Left kidney (tissue), 2 donors: ENCODE results near the gene SLC4A3. TPM values are rescaled to one million over a fixed set of nuclear protein-coding genes. Genes with fewer than 3 reads are reported as not detected.

Source experiments
- DNase-seq: peaks from one replicate; pipeline ENCODE4 v3.0.0-alpha.2; 2013
- polyA plus RNA-seq: library from polyadenylated mRNA; unstranded; fragments of 120-200 nt; gene quantifications from one replicate; pipeline ENCODE4 v1.2.1, GENCODE V29; 2013; ENCODE audit not compliant: insufficient read length

Gene SLC4A3
- polyA plus RNA-seq, 1 donor: 7.9 TPM

DNA sequence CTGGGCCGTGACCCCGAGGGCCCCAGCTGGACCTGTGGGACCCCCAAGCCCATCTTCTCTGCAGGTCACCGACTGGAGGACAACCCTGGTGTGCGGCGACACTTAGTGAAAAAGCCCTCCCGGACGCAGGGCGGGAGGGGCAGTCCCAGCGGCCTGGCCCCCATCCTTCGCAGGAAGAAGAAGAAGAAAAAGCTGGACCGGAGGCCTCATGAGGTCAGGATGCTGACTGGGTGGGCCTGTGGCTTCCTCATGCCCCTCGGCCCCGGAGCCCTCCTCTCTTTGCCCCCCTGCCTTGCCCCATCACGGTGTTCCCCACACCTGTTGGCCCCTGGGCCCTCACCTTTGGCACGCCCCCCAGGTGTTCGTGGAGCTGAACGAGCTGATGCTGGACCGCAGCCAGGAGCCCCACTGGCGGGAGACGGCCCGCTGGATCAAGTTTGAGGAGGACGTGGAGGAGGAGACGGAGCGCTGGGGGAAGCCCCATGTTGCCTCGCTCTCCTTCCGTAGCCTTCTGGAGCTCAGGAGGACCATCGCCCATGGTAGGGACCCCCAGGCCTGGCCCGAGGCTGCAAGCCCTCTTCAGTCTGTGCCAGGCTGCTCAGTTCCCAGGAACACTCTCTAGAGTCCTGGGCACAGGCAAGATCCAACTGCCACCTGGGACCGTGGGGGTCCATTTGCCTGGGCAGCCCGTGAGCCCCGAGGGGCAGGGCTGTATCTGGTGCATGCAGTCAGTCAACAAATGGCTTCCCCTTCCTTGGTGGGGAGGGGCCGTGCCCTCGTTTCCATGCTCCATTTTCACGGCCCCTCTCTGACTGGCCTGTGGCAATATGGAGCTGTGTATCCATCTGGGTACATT lies 4.7 kb downstream of the SLC4A3 start:
- DNase-seq: no peak

DNA sequence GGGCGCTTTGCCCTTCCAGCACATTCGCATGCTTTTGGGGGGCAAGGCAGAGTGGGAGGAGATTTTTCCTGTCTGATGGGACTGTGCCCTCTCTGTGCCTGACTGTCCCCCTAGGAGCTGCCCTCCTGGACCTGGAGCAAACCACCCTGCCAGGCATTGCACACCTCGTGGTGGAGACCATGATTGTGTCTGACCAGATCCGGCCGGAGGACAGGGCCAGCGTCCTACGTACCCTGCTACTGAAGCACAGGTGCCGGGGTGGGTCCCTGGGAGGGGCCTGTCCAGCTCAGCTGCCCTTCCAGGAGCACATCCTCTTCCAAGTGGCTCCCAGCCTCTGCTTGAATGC lies 5.3 kb downstream of the SLC4A3 start:
- DNase-seq: no peak

DNA sequence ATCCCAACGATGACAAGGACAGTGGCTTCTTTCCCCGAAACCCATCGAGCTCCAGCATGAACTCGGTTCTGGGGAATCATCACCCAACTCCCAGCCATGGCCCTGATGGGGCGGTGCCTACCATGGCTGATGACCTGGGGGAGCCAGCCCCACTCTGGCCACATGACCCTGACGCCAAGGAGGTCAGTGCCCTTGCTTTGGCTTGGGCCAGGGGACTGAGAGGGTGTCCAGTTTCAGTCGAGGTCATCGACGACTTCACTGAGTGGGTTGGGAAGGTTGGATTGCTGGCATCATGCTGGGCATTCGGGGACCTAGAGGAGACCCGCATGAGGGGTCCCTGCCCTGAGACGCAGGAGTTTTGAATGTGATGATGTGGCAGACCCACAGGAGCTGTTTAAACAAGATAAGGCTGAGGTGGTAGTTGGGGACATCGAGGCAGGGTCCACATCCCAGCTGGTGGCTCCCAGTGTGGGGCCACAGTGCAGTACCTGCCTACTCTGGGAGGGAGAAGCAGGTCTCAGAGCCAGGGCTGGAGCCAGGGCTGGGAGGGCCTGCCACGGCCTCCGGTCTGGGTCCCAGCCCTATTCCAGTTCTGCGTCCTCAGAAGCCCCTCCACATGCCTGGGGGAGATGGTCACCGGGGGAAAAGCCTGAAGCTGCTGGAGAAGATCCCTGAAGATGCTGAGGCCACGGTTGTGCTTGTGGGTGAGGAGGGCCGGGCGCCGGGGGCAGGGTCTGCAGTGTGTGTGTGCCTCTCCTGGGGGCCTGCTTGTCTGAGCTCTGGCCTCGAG lies 6.0 kb downstream of the SLC4A3 start:
- no peak for DNase-seq

DNA sequence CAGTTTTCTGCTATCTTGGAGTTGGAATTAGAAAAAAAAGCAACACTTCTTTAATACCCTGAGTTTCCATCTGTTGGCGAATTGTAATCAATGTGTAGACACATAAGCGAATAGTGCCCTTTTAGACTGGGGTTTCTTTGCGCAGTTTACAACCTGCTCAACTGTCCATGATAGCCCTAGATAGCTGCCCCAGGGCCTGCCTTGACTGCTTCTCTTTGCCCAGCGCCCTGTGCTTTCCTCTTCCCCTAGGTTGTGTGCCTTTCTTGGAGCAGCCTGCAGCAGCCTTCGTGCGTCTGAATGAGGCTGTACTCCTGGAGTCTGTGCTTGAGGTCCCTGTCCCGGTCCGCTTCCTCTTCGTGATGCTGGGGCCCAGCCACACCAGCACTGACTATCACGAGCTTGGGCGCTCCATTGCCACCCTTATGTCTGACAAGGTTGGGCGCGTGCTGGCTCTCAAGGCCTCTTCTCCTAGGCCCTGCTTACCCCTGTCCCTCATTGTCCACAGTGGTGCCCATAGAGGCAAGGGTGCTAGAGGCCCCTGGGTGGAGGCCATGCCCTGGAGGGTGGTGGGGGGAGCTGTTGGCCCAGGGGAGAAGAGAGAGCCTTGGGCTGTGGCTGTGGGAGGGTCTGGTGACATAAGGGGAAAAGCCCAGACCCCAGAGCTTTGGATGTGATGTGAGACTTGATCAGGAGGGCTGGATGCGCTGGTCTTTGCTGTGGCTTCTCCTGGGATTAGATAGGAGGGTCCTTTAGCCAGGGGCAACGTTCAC lies 6.9 kb downstream of the SLC4A3 start:
- no peak for DNase-seq

DNA sequence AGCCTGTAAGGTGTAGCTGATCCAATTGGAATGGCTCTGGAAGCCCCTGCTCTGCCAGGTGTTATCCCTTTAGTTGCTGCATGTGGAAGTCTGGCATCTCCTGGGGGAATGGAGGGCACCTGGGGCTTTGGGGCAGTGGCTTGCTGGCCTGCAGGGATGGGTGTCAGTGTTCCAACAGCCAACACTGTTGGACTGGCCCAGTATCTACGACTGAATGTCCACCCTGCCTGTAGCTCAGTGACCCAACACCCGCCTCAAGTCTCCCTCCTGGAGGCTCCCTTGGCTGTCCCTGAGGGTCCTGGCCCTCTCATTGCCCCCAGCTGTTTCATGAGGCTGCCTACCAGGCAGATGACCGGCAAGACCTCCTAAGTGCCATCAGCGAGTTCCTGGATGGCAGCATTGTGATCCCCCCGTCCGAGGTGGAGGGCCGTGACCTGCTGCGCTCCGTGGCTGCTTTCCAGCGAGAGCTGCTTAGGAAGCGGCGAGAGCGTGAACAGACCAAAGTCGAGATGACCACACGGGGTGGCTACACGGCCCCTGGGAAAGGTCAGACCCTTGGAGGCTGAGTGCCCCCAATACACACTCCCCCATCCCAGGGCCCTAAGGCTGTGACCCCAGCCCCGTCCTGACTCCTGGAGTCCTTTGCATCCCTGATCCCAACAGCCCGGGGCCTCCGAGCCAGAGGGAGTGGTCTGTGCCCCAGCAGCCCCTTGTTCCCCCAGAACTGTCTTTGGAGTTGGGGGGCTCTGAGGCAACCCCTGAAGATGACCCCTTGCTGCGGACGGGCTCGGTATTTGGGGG lies 7.7 kb downstream of the SLC4A3 start:
- no peak for DNase-seq

DNA sequence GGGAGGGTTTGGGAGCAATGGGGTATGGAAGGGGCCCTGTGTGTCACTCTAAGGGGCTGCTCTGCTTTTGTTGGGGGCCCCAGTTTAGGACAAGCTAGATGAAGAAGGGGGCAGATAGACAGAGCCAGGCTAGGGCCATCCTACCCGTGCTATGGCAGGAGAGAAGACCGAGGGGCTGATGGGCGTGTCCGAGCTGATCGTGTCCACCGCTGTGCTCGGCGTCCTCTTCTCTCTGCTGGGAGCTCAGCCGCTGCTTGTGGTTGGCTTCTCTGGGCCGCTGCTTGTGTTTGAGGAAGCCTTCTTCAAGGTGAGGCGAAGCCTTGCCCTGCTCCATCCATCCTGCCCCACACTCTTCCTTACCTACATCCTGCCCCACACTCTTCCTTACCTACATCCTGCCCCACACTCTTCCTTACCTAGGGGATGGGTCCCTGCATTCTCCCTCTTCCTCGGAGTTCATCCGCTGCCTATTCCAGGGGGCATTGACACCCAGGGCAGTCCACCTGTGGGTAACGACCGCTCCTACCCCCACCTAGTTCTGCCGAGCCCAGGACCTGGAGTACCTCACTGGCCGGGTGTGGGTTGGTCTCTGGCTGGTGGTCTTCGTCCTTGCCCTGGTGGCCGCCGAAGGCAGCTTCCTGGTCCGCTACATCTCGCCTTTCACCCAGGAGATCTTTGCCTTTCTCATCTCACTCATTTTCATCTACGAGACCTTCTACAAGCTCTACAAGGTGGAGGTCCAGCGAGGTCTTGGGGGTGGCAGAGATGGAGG lies 8.9 kb downstream of the SLC4A3 start:
- DNase-seq: no peak

DNA sequence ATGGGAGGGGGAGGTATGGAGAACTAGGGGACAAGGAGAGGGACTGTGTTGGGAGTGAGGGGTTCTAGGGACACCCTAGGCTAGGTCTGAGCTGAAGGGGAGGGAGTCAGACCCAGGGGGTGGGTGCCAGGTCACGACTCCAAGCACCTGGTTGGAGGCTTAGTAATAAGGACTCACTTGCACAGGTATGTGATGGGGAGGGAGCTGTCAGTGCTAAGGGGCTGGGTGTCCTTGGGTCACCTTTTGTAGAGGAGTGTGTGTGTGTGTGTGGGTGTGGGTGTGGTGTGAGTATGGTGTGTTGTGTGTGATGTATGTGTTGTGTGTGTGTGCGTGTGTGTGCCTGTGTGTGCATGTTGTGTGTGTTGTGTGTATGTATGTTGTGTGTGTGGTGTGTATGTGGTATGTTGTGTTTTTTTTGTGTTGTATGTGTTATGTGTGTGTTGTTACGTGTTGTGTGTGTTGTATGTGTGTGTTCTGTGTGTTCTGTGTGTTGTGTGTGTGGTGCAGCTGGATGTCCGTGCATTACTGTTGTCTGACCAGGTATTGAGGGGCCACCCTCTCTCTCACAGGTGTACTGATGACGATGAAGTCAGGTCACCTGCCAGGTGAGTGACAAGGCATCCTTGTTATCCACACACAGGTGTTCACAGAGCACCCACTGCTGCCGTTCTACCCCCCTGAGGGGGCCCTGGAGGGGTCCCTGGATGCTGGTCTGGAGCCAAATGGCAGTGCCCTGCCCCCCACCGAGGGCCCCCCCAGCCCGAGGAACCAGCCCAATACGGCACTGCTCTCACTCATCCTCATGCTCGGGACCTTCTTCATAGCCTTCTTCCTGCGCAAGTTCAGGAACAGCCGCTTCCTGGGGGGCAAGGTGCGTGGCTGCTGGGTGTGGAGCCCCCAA lies 9.8 kb downstream of the SLC4A3 start:
- no peak for DNase-seq

DNA sequence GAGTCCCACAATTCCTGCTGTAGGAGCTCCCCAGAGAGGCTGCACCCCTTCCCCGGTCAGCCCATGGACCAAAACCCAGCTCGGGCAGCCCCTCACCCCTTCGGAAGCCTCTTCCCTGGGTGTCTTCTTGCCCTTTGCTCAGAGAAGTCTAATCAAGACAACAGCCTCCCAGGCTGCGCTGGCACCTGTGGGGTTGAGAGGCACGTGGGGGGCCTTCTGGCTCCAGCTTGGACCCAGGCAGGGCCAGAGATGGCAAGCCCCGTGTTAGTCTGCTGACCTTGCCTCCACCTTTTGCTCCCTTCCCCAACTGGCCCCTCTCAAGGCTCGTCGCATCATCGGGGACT lies 10.4 kb downstream of the SLC4A3 start:
- no peak for DNase-seq

DNA sequence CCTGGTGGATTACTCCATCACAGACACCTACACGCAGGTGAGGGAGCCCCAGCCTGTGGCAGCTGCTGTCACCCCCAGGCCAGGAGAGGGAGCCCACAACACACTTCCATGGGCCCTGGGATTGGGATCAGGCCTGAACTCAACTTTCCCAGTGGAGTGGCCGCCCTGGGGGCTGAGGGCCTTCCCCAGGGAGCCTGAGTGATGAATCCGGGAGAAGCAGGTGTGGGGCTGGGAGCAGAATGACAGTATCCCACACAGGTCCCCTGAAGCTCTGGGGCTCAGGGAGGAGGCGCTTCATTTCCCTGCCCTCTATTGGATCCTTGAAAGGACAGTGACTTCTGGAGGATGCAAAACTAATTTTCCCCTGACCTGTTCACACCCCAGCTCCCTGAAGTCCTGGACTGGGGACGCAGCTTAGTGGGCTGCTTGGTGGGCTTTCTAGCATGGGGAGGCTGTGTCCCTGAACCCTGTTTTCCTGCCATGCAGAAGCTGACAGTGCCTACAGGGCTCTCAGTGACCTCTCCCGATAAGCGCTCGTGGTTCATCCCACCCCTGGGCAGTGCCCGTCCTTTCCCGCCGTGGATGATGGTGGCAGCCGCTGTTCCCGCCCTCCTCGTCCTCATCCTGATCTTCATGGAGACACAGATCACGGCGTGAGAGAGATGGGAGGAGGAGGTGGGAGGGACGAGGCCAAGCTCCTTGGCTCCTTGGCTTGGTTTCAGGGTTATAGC lies 11.0 kb downstream of the SLC4A3 start:
- no peak for DNase-seq

DNA sequence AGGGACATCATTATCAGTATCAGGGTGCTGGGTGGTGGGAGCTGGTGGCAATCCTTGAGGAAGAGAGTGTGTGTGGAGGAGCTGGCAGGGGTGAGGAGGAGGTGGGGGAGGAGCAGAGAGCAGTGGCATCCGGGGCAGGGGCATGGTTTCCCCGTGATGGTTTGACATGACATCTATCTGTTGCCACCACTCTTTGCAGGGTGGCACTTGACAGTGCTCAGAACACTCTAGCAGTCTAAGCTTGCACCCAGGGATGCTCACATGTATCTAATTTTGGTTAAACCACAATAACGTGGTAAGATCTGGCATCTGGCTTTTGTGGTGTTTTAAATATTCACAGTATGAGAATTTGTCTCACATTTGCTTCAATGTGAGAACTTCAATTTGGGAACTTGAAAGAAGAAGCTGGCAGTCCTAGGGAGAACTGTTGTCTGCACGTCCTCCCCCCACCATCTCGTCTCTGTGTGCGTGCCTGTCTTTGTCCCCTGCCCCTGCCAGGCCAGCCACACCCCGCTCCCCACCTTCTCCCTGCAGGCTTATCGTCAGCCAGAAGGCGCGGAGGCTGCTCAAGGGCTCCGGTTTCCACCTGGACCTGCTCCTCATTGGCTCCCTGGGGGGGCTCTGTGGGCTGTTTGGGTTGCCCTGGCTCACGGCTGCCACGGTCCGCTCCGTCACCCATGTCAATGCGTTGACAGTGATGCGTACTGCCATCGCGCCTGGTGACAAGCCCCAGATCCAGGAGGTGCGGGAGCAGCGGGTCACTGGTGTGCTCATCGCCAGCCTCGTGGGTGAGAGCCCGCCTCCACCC lies 11.7 kb downstream of the SLC4A3 start:
- DNase-seq: no peak

DNA sequence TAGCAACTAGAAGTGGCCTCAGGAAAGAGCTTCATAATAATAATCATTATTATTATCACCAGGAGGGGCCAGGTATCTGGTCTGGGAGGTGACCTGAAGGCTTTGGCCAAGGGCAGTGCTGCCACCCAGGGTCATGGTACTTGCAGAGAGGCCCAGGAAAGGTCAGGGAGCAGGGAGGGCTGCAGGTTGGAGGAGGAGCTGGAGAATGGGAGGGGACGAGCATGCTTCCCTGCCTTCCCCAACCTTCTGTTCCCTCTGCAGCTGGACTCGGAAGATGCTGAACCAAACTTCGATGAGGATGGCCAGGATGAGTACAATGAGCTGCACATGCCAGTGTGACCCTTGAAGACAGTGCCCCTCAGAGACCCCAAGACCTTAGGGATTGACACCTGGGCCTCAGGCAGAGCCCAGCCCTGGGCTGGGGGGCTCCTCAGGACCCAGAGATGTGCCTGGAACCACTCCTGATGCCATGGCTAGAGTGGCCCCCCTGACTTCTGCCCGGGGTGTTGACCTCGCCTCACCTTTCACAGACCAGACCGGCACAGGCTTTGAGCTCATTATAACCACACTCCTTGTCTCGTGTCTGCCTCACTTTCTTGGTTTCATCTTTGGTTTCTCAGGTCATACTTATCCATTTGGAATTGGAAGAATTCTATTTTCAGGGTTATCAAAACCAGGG lies 14.1 kb downstream of the SLC4A3 start:
- DNase-seq: no peak

DNA sequence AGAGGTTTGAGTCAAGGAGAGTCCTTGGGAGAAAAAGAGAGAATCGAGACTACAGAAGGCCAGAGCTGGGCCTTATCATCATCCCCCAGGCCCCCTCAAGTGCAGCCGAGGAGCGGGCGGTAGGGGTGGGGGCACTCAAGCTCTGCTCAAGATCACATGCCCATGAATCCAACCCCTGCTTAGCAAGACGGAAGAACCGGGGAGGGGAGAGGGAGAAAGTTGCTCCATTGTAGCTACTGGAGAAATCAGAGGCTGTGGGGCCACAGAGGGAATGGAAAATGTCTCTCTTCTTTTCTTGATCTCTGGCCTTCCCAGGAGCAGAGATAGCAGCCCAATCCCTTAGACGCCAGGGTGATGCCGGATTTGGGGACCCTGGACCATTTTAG lies 14.6 kb downstream of the SLC4A3 start:
- DNase-seq: no peak

DNA sequence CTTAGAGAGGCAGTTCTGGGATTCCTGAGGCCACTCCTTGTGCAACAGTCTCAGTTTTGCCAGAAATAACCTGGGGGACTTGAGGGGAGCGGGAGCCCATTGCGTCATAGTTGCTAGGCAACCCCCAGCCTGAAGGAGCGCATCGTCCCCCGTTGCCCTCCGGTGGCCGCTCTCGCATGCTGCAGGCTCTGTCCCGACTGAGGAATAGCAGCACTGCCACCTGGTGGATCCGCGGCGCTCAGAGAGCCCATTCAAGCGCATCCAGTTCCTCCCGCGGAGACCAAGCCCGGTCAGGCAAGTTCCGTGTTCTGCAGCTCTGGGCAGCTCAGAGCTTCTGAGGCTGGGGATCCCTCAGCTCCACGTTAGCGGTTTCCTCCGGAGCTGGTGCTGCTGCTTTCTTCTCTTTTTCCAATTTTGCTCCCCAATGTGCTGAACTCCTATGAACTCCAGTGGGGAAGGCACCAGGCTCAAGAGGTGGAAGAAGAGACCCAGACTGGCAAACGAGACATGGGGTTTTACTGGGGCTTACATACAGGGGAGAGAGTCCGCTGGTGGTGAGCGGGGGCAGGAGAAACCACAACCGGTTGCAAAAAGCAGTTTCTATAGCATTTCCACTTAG lies 15.1 kb downstream of the SLC4A3 start:
- DNase-seq: peak; percentile 94

DNA sequence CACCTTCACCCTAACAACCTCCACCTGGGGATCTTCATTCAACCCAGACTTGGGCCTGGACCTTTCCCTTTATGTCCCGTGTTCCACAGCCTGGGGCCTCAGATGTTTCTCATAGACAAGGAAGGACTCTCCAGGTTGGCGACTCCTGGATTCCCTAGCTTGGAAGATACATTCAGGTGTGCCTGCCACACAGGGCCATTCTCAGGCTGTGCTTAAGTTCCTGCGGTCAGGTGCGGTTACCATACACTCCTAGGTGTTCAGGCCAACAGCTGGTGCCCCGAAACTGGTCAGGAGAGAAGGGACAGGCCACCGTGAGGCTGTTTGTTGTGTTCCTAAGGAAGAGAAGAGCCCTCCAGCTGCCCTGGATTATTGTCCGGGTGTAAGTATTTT lies 15.6 kb downstream of the SLC4A3 start:
- no peak for DNase-seq

DNA sequence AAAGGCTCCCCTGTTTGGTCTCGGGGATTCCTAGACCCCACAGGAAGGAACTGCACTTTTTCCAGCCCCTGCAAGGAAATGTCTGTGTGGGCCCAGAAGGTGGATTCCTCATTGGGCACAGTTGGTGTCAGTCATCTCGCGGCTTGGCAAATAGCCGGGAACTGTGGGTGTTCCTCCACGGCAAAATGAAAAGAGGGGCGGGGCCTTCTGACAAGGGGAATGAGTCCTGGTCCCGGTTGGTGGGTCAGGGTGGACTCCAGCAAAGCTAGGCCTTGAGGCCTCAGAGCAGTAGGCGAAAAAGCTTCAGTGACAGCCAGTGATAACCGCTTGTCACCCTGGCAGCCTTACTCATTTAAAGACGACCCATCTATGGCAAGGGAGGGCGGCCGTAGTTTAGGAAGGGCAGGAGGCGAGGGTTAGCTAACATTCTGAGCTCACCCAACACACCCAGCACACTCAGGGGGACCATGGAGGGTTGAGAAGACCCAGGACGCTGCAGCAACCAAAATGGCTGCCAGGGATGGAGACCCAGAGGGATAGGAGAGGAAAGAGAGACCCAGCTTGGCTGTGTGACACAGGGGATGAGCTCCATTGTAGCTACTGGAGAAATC lies 16.5 kb downstream of the SLC4A3 start:
- no peak for DNase-seq

DNA sequence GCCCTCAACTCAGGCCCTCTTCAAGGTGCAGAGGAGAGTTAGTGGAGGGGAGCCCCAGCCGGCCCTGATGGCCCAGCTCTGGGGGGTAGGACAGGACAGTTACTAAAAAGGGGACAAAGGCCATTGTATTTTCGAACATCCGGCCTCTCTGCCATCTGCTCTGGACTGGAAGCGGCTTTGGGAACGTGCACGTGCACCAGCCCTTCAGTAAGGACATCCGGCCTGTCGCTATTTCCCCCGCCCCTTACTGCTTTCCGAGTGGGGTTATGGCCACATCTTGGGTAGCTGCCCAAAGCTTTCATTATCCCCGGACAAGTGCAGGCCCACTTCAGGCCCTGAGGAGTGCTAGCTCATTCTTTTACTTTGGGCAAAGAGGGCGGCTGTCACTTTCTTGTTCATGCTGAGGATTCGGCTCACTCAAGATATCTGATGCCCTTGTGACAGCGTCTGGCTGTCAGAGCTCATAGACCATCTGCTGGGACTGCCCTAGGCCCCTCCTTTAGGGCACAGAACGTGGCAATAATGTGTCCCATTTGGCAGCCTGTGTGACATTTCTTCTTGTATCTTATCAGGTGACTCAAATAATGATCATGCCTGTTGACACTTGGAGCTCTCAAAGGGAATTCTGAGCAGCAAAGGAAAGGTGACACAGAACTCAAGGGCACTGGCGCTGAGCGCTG lies 17.5 kb downstream of the SLC4A3 start:
- no peak for DNase-seq
